ENCODE results near the gene APRT.

GRCh38 chr16:88846088-88846487 lies 34.4 kb upstream of the APRT start:
- TF ChIP-seq CTCF (IDR thresholded peaks at IDR 0.05) (no peak), POLR2A (IDR thresholded peaks at IDR 0.05) (no peak)

Measured in uterus (tissue), 2 donors.